Neural cell (in vitro differentiated cells): ENCODE results near the gene FAF1.

ENCODE experiments used
- EP300 ChIP-seq: fragments of 450-650 bp; conservative IDR thresholded peaks from 2 replicates; pipeline ENCODE4 v1.6.1; 2014; ENCODE audit warnings: antibody characterized with exemption, mild to moderate bottlenecking, moderate library complexity; ENCODE audit not compliant: poor library complexity, severe bottlenecking
- EZH2 ChIP-seq: fragments of 200-600, 300-800 bp; shearing (Covaris generic), sonication (generic); IDR thresholded peaks from 2 replicates; pipeline ENCODE4 v1.6.1; 2014; ENCODE audit warnings: antibody characterized with exemption, low read length, borderline replicate concordance, mild to moderate bottlenecking; ENCODE audit not compliant: insufficient read depth, poor library complexity, severe bottlenecking
- MXI1 ChIP-seq: fragments of 450-650 bp; conservative IDR thresholded peaks from 2 replicates; pipeline ENCODE4 v1.6.1; 2014; ENCODE audit warnings: antibody characterized with exemption, mild to moderate bottlenecking; ENCODE audit not compliant: poor library complexity, severe bottlenecking
- POLR2AphosphoS5 ChIP-seq: IDR thresholded peaks from 2 replicates; pipeline ENCODE4 v1.6.1; 2012
- RAD21 ChIP-seq: fragments of 450-650 bp; conservative IDR thresholded peaks from 2 replicates; pipeline ENCODE4 v1.6.1; 2014; ENCODE audit warnings: antibody characterized with exemption, mild to moderate bottlenecking, moderate library complexity
- SMC3 ChIP-seq: fragments of 450-650 bp; conservative IDR thresholded peaks from 2 replicates; pipeline ENCODE4 v1.6.1; 2014; ENCODE audit warnings: antibody characterized with exemption, mild to moderate bottlenecking, moderate library complexity; ENCODE audit not compliant: poor library complexity
- TAF1 ChIP-seq: IDR thresholded peaks from 2 replicates; pipeline ENCODE4 v1.6.1; 2012; ENCODE audit warnings: low read depth
- TF ChIP-seq, protein P1 (sequence below): fragments of 450-650 bp; IDR thresholded peaks from 2 replicates; pipeline ENCODE4 v1.5.1; 2014; ENCODE audit warnings: antibody characterized with exemption, mild to moderate bottlenecking, moderate library complexity; ENCODE audit not compliant: poor library complexity, severe bottlenecking
- TF ChIP-seq, protein P2 (sequence below): IDR thresholded peaks from 2 replicates; pipeline ENCODE4 v1.6.1; 2012; ENCODE audit warnings: borderline replicate concordance

- TF ChIP-seq, protein P1, sequence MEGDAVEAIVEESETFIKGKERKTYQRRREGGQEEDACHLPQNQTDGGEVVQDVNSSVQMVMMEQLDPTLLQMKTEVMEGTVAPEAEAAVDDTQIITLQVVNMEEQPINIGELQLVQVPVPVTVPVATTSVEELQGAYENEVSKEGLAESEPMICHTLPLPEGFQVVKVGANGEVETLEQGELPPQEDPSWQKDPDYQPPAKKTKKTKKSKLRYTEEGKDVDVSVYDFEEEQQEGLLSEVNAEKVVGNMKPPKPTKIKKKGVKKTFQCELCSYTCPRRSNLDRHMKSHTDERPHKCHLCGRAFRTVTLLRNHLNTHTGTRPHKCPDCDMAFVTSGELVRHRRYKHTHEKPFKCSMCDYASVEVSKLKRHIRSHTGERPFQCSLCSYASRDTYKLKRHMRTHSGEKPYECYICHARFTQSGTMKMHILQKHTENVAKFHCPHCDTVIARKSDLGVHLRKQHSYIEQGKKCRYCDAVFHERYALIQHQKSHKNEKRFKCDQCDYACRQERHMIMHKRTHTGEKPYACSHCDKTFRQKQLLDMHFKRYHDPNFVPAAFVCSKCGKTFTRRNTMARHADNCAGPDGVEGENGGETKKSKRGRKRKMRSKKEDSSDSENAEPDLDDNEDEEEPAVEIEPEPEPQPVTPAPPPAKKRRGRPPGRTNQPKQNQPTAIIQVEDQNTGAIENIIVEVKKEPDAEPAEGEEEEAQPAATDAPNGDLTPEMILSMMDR, result peak; percentile 14
- no peak for TF ChIP-seq SMC3
- TF ChIP-seq, protein P2, sequence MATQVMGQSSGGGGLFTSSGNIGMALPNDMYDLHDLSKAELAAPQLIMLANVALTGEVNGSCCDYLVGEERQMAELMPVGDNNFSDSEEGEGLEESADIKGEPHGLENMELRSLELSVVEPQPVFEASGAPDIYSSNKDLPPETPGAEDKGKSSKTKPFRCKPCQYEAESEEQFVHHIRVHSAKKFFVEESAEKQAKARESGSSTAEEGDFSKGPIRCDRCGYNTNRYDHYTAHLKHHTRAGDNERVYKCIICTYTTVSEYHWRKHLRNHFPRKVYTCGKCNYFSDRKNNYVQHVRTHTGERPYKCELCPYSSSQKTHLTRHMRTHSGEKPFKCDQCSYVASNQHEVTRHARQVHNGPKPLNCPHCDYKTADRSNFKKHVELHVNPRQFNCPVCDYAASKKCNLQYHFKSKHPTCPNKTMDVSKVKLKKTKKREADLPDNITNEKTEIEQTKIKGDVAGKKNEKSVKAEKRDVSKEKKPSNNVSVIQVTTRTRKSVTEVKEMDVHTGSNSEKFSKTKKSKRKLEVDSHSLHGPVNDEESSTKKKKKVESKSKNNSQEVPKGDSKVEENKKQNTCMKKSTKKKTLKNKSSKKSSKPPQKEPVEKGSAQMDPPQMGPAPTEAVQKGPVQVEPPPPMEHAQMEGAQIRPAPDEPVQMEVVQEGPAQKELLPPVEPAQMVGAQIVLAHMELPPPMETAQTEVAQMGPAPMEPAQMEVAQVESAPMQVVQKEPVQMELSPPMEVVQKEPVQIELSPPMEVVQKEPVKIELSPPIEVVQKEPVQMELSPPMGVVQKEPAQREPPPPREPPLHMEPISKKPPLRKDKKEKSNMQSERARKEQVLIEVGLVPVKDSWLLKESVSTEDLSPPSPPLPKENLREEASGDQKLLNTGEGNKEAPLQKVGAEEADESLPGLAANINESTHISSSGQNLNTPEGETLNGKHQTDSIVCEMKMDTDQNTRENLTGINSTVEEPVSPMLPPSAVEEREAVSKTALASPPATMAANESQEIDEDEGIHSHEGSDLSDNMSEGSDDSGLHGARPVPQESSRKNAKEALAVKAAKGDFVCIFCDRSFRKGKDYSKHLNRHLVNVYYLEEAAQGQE, result no peak
- no peak for TF ChIP-seq EP300
- no peak for TF ChIP-seq POLR2AphosphoS5
- TF ChIP-seq TAF1, result no peak
- peak; percentile 8 for TF ChIP-seq MXI1
- TF ChIP-seq RAD21, result no peak
- TF ChIP-seq EZH2, result no peak
Measured at GRCh38 chr1:50421366-50421748, 538.7 kb downstream of the FAF1 start.
